Testis (tissue), 3 donors: Measurements from ENCODE around the gene GPR35. TPM values are rescaled to one million over a fixed set of nuclear protein-coding genes. Genes with fewer than 3 reads are reported as not detected.

Experiments
- DNase-seq: peaks from one replicate; pipeline ENCODE4 v3.0.0-alpha.2; 2019
- H3K27ac ChIP-seq, 2 donors: fragments of 200-600 bp; sonication (generic); one replicate each; pipeline ENCODE4 v1.5.1; 2019
- H3K27me3 ChIP-seq: fragments of 200-600 bp; sonication (generic); one replicate; pipeline ENCODE4 v1.5.1; 2019
- H3K36me3 ChIP-seq: fragments of 200-600 bp; sonication (generic); one replicate; pipeline ENCODE4 v1.5.1; 2017; ENCODE audit warnings: low read depth; ENCODE audit errors: missing control alignments
- H3K4me1 ChIP-seq: fragments of 200-600 bp; sonication (generic); one replicate; pipeline ENCODE4 v1.5.1; 2019
- H3K4me3 ChIP-seq, 2 donors: fragments of 200-600 bp; sonication (generic); one replicate each; pipeline ENCODE4 v1.5.1; 2017 to 2019
- H3K9me3 ChIP-seq: fragments of 200-600 bp; sonication (generic); one replicate; pipeline ENCODE4 v1.5.1; 2017
- POLR2A ChIP-seq: fragments of 450-650 bp; IDR thresholded peaks from one replicate; pipeline ENCODE4 v1.6.1; 2017; ENCODE audit warnings: antibody characterized with exemption, mild to moderate bottlenecking, moderate library complexity
- WGBS, 2 donors: methylation state at CpG; one replicate each; pipeline ENCODE4 v1.1.5; 2018; 5-methylcytosine and 5-hydroxymethylcytosine counted together
- intact Hi-C: fragments of 100-400 bp; cut with DNase I; formaldehyde crosslinking; loops from one replicate; pipeline ENCODE4 v1.15.1; 2023; ENCODE audit warnings: low total_unique reads
- polyA plus RNA-seq: library from polyadenylated mRNA; stranded (reverse); fragments of 350-450 nt; fragmentation: Illumina TruSeq; extraction: RNeasy Lipid Tissue Mini Kit (QIAGEN cat#74804); gene quantifications from one replicate; pipeline ENCODE4 v1.2.3, GENCODE V29; 2014; ENCODE audit warnings: low read depth, low replicate concordance; ENCODE audit not compliant: insufficient read depth
- total RNA-seq, 2 donors: library from RNA; depleted of rRNA; stranded (reverse); fragments of >200 nt; gene quantifications; one replicate each; pipeline ENCODE4 v1.2.3, GENCODE V29; 2016
- TF ChIP-seq, protein P1 (sequence below), 3 experiments: fragments of 450-650 bp in 2 of 3; fragments of 200-600 bp in 1 of 3; sonication (generic) in 1 of 3; IDR thresholded peaks; one replicate each; pipeline ENCODE4 v1.5.1; 2016 to 2019; ENCODE audit warnings: antibody characterized with exemption in 3 of 3, mild to moderate bottlenecking in 2 of 3, moderate library complexity in 1 of 3

GPR35 gene
- total and polyA plus RNA-seq, 3 donors from 2014 or later, result 3.1 to 11.5 (median 9.5) TPM

DNA sequence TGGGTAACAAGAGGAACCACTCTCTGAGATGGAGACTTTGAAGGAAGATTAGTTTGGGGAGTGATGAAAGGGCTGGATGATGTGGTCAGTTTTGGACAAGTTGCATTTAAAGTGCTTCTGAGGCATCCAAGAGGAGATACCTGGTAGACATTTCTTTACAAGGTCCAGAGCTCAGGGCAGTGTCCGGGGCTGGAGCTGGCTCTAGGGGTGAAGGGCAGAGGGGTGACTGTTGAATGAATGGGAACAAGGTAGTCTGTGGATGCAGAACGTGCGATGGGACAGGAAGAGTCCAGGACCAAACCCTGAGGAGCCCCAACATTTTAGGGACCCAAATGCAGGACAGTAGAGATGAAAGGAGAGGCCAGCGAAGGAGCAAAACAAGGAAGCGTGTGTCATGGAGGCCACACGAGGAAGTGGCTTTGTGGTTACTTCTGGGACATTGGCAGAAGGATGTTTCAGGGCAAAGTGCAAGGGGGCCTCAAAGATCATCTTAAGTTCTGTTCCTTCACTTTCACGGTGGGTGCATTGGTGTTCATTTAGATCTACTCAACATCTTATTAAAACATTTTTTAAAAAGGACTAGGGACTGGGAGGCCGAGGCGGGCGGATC is 13.6 kb upstream of the GPR35 start:
- H3K27ac ChIP-seq, result no peak overlapping the region
- intact Hi-C loops, result no loop called here
- no peaks in the 10 kb centered on the region for H3K36me3 ChIP-seq
- no peaks in the 10 kb centered on the region for H3K9me3 ChIP-seq
- no peak for DNase-seq
- no peaks in the 10 kb centered on the region for H3K4me1 ChIP-seq
- no peak overlapping the region for H3K4me3 ChIP-seq
- H3K27me3 ChIP-seq, result no peaks in the 10 kb centered on the region
- no peak for TF ChIP-seq POLR2A
- TF ChIP-seq, protein P1, sequence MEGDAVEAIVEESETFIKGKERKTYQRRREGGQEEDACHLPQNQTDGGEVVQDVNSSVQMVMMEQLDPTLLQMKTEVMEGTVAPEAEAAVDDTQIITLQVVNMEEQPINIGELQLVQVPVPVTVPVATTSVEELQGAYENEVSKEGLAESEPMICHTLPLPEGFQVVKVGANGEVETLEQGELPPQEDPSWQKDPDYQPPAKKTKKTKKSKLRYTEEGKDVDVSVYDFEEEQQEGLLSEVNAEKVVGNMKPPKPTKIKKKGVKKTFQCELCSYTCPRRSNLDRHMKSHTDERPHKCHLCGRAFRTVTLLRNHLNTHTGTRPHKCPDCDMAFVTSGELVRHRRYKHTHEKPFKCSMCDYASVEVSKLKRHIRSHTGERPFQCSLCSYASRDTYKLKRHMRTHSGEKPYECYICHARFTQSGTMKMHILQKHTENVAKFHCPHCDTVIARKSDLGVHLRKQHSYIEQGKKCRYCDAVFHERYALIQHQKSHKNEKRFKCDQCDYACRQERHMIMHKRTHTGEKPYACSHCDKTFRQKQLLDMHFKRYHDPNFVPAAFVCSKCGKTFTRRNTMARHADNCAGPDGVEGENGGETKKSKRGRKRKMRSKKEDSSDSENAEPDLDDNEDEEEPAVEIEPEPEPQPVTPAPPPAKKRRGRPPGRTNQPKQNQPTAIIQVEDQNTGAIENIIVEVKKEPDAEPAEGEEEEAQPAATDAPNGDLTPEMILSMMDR (IDR thresholded peaks at IDR 0.05), result no peak
- 89 to 92% methylated on average over 10 of the region's 10 CpGs for WGBS, 2 donors

DNA sequence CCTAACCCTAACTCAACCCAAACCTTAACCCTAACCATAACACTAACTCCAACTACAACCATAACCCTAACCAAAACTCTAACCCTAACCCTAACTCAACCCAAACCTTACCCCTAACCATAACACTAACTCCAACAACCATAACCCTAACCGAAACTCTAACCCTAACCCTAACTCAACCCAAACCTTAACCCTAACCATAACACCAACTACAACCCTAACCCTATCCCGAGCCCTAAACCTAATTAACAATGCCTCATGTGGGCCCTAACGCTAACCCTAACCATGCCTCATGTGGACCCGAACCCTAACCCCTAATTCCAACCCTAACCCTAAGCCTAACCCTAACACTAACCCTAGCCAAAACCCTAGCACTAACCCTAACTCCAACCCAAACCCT is 11.5 kb upstream of the GPR35 start:
- Histone ChIP-seq H3K4me1 (no peaks in the 10 kb centered on the region), H3K9me3 (no peaks in the 10 kb centered on the region), H3K27me3 (no peaks in the 10 kb centered on the region), H3K4me3 (no peak overlapping the region), H3K27ac (no peak overlapping the region), H3K36me3 (no peaks in the 10 kb centered on the region)
- intact Hi-C loops, result no loop called here
- DNase-seq, result no peak
- WGBS, 2 donors, result 97% methylated on average over 4 of the region's 4 CpGs
- TF ChIP-seq POLR2A, result no peak
- TF ChIP-seq, protein P1 (IDR thresholded peaks at IDR 0.05), result no peak

DNA sequence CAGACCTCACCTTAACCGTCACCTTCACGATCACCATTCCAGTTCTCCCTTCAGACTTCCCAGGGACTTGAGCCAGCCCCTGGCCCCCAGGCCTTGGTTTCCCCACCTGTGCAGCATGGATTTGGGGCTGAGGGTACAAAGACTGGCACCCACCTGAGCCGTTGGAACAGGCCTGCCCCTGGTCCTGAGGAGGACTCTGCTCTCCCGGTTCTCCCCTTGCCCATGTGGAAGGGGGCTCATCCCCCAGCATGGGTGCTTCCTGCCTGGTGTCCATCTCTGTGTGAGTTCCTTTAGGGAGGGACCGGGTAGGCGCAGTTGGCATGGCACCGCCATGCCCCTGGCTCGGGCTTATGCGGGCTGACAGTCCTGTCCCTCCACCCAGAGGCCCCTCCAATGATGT is 10.9 kb upstream of the GPR35 start:
- WGBS, 2 donors, result 85 to 95% methylated on average over 9 of the region's 9 CpGs
- Histone ChIP-seq H3K36me3 (no peaks in the 10 kb centered on the region), H3K9me3 (no peaks in the 10 kb centered on the region), H3K4me1 (no peaks in the 10 kb centered on the region), H3K4me3 (no peak overlapping the region), H3K27ac (no peak overlapping the region), H3K27me3 (no peaks in the 10 kb centered on the region)
- no peak for TF ChIP-seq POLR2A
- TF ChIP-seq, protein P1 (IDR thresholded peaks at IDR 0.05), result no peak
- DNase-seq, result no peak
- intact Hi-C loops, result no loop called here

DNA sequence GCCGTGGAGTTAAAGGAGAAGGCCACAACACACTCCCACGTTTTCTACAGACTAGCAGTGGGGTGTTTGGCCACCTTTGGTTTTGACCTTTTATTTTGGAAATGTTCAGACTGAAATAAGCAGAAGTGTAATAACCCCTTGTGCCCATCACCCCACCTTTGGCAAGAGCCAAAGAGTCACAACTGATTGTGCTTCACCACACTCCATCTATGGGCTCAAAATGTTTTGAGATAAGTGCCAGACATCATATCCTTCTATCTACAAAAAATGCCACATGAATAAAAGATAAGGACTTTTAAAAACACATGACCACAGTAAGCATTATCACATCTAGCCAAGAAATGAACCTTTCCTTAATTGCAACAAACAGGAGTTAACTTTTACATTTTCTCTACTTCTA is 9.9 kb upstream of the GPR35 start:
- Histone ChIP-seq H3K27ac (no peak overlapping the region), H3K36me3 (no peaks in the 10 kb centered on the region), H3K4me3 (no peak overlapping the region), H3K4me1 (no peaks in the 10 kb centered on the region), H3K9me3 (no peaks in the 10 kb centered on the region), H3K27me3 (no peaks in the 10 kb centered on the region)
- no peak for DNase-seq
- WGBS, 2 donors, result 67 to 75% methylated on average over 2 of the region's 2 CpGs
- intact Hi-C loops, result no loop called here
- no peak for TF ChIP-seq POLR2A
- TF ChIP-seq, protein P1 (IDR thresholded peaks at IDR 0.05), result no peak
